ENCODE data around the gene CCDC80. TPM values are rescaled to one million over a fixed set of nuclear protein-coding genes. Genes with fewer than 3 reads are reported as not detected.

The CCDC80 gene
- total RNA-seq, 1 donor from 2014 or later: 0.25 TPM

DNA sequence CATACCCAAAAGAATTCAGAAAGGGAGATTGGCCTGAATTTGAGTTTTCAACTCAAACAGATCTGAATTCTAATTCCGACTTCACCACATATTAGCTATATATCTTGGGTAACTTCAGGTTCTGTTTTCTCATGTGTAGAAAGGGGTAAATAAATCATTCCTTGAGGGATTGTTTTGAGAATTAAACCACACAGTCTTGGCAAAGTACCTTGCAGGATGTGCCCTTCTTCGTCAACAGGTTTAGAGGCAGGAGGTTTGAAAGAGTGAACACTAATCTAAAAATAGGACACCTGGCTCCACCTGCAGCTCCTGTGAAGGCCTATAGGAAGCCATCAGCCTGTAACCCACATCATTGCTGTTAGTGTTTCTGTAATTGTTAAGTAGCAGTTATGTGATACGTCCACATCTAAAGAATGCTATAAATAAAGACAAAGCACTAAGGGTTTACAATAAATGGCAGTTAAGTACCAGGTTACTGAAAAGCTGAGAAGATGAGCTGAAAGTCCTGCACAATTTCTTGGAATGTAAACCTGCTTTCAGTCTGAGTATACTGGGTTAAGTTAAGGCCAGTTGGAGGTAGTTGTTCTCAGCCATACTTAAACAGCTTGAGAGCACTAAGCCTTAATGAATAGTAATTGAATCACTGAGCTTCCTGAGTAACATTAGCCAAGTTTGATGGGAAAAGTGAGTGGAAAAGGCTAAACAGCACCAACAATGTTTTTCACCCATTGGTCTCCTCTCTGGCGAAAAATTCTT, 6.0 kb downstream of the CCDC80 start:
- intact Hi-C loops (cut with micrococcal nuclease): no loop called here

GRCh38 chr3:112633757-112634156, 7.2 kb downstream of the CCDC80 start:
- intact Hi-C loops (cut with micrococcal nuclease): no loop called here

DNA sequence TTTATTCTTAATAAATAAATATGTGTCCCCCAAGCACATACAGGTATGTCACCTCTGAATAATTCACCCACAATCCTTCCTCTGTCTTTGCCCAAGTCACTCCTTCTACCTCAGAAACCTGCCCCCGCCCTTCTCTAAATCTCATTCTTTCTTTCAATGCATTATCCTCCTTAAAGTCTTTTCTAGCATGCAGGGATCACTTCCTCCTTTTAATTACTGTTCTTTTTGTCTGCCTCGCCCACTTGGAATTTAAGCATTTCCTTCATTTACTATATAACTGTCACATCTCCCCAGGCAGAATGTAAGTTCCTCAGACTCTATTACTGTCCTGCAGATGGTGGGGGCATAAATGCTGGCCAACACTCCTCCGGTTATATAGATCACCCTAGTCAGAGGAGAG, 7.8 kb downstream of the CCDC80 start:
- intact Hi-C loops (cut with micrococcal nuclease): no loop called here

DNA sequence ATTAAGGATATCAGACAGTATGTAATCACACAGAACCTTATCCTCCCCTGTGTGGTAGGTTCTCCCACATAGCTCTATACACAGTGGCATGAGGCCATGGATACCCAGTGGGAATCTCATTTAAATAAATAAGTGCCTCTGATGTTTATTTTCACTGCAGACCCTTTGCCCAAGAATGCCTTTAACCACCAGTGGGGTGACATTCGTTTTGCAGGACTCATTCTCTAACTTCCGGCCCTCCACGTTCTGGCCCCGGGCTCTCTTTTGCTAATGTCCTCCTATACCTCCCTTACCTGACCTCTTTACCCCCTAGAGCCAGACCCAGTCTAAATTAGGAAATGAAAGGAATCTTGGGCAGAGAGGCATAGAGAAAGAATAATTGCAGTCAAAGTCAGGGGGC, 8.3 kb downstream of the CCDC80 start:
- intact Hi-C loops (cut with micrococcal nuclease): no loop called here

DNA sequence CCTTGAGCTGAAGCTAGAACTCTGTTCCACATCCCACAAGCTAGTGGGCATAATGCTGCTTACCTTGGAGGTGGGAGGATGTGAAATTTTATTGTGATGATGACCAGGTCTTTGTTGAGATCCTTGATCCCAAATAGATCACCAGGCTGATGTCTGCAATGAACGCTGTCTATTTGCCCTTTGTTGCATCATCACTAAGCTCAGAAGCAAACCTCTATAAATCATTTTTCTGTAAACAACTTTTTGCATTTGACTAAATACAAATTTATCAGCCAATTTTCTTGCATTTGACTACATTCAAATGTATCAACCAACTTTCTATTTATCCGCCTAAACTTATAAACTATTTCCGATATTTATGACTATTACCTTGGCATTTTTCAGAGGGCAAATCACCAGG, 9.7 kb downstream of the CCDC80 start:
- intact Hi-C loops (cut with micrococcal nuclease): no loop called here

DNA sequence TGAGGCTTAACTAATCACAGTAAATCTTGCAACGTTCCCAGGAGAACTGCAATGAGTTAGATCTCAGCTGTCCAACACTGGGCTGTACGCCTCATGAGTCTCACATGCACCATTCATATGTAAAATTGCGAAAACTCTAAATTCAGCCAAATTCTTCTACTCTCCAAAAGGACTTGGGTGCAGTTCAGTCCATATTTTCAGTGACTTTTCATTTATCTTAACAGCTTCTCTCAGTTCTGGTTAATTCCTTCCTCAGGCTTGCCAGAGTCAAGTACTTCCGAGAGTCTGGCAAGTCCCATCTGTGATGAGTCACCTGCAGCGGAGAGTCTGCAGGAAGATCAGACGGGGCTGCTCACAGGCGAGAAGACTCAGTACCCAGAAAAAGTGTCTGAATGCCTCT, 11.5 kb downstream of the CCDC80 start:
- intact Hi-C loops (cut with micrococcal nuclease): no loop called here

- intact Hi-C loops (cut with micrococcal nuclease): no loop called here
Observed at GRCh38 chr3:112627919-112628466, 12.9 kb downstream of the CCDC80 start.

DNA sequence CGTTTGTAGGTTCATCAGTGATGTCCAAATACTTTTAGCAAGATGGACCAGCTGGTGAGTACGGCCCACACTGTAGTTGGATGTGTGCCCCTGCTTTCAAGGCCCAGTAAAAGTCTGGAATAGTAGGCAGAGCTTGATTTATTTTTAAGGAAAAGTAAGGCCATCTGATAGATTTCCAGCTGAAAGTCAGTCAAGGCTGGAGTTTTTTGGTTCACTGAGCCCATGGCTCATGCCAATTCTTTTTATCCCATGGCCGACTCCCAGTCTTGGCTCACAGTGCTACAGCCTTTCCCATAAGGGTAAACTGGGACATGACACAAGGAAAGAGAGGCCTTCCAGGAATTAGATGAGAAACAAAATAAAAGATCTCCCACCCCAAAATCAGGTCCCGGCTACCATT, 13.5 kb downstream of the CCDC80 start:
- intact Hi-C loops (cut with micrococcal nuclease): no loop called here

DNA sequence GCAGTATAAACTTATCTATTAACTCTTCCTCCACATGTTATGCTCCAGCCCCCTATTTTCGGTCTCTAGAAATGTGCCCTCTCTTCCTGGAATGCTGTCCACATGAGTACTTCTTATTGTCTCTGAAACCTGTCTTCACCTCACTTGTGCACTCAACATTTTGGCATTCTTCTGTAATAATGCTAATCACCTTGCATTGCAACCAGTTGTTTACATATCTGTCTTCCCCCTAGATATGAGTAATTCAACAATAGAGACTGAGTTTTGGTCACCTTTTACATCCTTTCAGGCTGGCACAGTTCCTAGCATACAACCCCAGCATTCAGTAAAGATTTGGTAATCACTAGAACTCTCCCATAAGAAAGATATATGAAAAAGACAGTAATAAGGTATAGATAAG, 17.2 kb downstream of the CCDC80 start:
- intact Hi-C loops (cut with micrococcal nuclease): no loop called here

DNA sequence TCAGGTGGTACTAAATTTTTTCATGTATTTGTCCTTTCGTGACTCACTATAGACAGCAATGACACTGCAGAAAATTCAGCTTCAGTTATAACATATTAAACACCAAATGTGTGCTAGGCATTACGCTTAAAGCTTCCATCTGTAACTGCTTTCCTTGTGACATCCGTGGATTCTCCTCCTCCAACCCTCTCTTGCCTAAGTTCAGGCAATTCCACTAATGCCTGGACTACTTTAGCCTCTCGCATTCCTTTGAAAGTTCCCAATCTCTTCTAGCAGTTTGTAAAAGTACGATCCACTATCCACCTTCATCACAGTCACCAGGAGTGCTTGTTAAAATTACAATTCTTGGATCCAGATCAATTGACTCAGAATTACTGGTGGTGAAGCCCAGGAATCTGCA, 17.7 kb downstream of the CCDC80 start:
- intact Hi-C loops (cut with micrococcal nuclease): no loop called here

DNA sequence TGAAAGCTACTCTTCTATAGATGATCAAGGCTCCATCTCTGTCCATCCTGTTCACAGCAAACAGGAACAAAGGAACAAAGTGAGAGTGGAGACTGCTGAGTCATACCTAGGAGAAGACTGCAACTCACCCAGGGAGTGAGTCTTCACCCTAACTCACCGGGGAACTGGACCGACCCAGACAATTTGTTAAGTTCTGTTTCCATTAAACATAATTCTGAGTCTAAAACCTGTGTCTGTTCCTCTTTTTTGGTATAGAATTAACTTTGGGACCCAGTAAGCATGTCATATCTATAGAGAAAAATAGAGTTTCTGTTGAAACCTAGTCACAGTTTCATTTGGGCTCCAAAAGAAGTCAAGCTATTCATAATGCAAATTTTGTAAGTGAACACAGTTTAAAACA, 21.6 kb downstream of the CCDC80 start:
- intact Hi-C loops (cut with micrococcal nuclease): no loop called here

- intact Hi-C loops (cut with micrococcal nuclease): no loop called here
Observed at GRCh38 chr3:112617285-112617684, 23.7 kb downstream of the CCDC80 start.

DNA sequence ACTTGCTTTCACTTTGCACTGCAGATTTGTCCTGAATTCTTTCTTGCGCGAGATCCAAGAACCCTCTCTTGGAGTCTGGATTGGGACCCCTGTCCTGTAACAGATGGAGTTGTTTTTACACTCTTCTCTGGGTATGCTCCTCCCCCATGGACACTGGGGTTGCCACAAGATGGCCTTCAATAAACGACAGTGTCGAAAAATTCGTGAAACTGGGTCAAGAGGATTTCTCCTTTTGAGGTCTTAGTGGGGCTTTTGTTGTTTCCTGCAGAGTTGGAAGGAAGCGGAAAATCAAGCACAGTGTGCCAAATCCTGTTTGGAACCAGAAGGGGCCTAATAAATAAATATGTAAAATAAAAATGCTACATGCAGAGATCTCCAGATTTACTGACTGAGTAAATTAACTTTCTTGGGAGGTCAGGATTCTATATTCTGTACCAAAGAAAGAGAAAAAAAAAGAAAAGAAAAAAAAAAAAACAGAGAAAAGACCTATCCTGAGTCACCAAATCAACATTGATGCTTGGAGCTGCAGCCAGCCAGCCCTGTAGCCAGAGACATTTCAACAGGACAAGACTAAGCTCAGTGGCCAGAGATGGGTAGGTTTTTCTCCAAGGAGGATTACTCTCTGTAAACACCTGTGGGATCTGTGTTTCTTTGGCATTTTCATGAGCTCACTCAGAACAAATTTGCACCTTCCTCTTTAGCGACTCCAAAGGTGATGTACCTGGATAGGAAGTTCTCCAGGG, 24.8 kb downstream of the CCDC80 start:
- intact Hi-C loops (cut with micrococcal nuclease): no loop called here

- intact Hi-C loops (cut with micrococcal nuclease): no loop called here
Observed at GRCh38 chr3:112611752-112612515, 29.0 kb downstream of the CCDC80 start.

- intact Hi-C loops (cut with micrococcal nuclease): no loop called here
Observed at GRCh38 chr3:112610121-112610520, 30.8 kb downstream of the CCDC80 start.

DNA sequence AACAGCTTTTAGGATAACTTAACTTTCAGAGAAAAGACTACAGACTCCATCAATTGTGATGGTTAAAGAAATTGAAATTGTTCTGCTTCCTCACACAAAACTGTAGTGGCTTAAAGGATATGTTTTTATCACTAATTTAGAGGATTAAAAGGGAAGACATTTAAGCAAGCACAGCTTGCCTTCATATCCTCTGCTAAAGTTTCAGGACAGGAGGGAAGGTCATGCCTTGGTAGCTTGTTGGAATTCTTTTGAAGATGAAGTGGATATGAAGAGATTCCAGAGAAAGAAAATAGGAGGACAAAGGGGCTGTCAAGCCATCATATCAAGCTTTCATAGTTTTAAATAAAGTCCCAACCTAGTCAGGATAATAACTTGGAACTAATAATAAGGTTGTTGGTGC, 33.1 kb downstream of the CCDC80 start:
- intact Hi-C loops (cut with micrococcal nuclease): no loop called here

GRCh38 chr3:112606098-112606497, 34.8 kb downstream of the CCDC80 start:
- intact Hi-C loops (cut with micrococcal nuclease): no loop called here

DNA sequence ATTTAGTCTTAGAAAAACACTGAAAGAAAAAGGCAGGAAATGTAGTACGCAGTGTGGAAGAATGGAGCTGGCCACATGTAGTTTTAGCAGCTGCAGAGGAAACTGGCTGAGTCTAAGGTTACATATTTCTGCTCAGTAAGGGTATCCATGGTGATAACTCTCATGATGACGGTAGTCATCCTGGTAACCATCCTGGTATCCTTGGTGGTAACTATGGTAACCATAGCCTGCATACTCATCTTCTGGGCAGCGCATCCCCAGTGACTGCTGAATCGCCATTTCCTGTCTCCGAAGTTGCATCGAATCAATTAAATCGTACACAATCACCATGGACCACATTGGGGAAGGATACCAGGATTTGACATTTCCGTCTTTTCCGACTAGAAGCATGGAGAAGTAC, 35.7 kb downstream of the CCDC80 start:
- intact Hi-C loops (cut with micrococcal nuclease): no loop called here

GRCh38 chr3:112604536-112604935, 36.4 kb downstream of the CCDC80 start:
- intact Hi-C loops (cut with micrococcal nuclease): no loop called here

GRCh38 chr3:112602217-112602838, 38.6 kb downstream of the CCDC80 start:
- intact Hi-C loops (cut with micrococcal nuclease): loop anchor here (2.0 kb wide), 1 partner anchor 70 kb away; no protein-coding TSS in a partner anchor

DNA sequence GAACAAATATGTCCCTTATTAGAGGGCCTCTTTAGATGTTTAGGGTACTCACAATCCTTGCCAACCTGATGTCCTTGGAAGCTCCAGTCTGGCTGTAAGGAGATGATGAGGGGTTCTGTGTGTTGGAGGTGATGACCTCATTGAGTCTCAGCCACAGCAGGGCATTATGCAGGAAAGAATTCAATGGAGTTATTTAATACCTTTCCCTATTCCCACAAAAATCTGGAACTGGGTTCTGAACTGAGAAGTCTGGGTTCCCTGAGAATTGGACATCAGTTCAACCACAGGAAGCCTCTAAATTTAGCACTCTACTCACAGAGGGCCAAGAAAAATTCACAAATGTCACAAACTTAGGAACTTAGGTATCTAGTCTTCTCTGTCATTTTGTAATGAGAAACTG, 42.2 kb downstream of the CCDC80 start:
- intact Hi-C loops (cut with micrococcal nuclease): no loop called here
